HepG2 (cell line): Measurements from ENCODE around the gene EFNB1. TPM values are rescaled to one million over a fixed set of nuclear protein-coding genes. Genes with fewer than 3 reads are reported as not detected.

Experiments used
- ATAC-seq: fragments of 200-7000 bp; cut with Tn5 transposase; 3 replicates; pipeline ENCODE4 v1.9.1; 2020; ENCODE audit warnings: mild to moderate bottlenecking, moderate library complexity
- BruUV-seq: library from RNA; stranded (reverse); fragments of 400-500 nt; replicated peaks from 2 replicates; lab custom pipeline; 2021; lab: Mats Ljungman, UMichigan
- CTCF ChIA-PET: fragments of 300-600 bp; formaldehyde crosslinking; extraction: SDS; loops from one replicate; lab custom pipeline; 2021; ENCODE audit warnings: low total read pairs, inconsistent platforms, low intra/inter-chr PET ratio; lab: Yijun Ruan, JAX
- POLR2A ChIA-PET: fragments of 350-600 bp; sonication (Branson Sonifier 250); formaldehyde crosslinking; loops from one replicate; lab custom pipeline; 2020; ENCODE audit warnings: antibody characterized with exemption, inconsistent platforms; lab: Yijun Ruan, JAX
- DNase-seq: peaks from one replicate; pipeline ENCODE4 v3.0.0-alpha.2; 2015; ENCODE audit warnings: low spot score
- FAIRE-seq: peaks from 3 replicates; lab custom pipeline; 2011; peaks lifted over from hg19 to GRCh38; lab: Jason Lieb, UNC
- H2AFZ ChIP-seq: one replicate; pipeline ENCODE4 v1.6.1; 2011; ENCODE audit warnings: low read length, inconsistent platforms
- H3K27ac ChIP-seq: fragments of 300-600 bp; 3 replicates; pipeline ENCODE4 v1.8.0; 2011; ENCODE audit warnings: mixed run types, mild to moderate bottlenecking, mixed read lengths, low read length, inconsistent platforms; ENCODE audit not compliant: insufficient read depth; ENCODE audit errors: extremely low read length
- H3K27me3 ChIP-seq, 2 experiments: fragments of 200-600 bp in 1 of 2; 2 replicates in 1 of 2; 3 replicates in 1 of 2; pipeline versions ENCODE4 v1.6.0 to v1.8.0; 2011; ENCODE audit warnings: low read length in 2 of 2, mild to moderate bottlenecking in 2 of 2, moderate library complexity in 2 of 2, inconsistent platforms in 1 of 2; ENCODE audit not compliant: insufficient read depth in 2 of 2, control insufficient read depth in 1 of 2
- H3K36me3 ChIP-seq, 2 experiments: fragments of 200-600 bp in 1 of 2; replicated peaks in 1 of 2; 2 replicates in 1 of 2; 3 replicates in 1 of 2; pipeline versions ENCODE4 v1.5.1 to v1.8.0; 2011; ENCODE audit warnings: low read length in 2 of 2, inconsistent platforms in 1 of 2; ENCODE audit not compliant: insufficient read depth in 2 of 2, control insufficient read depth in 1 of 2
- H3K4me1 ChIP-seq: 2 replicates; pipeline ENCODE4 v1.5.1; 2012; ENCODE audit warnings: low read length, inconsistent platforms; ENCODE audit not compliant: insufficient read depth
- H3K4me2 ChIP-seq: 2 replicates; pipeline ENCODE4 v1.6.0; 2011; ENCODE audit warnings: low read depth, low read length, inconsistent platforms
- H3K4me3 ChIP-seq, 3 experiments: fragments of 200-600 bp in 1 of 3; sonication (generic), shearing (Covaris generic) in 1 of 3; replicated peaks in 1 of 3; 2 replicates each; pipeline ENCODE4 v1.5.1; 2011 to 2016; ENCODE audit warnings: low read length in 3 of 3, inconsistent platforms in 2 of 3, low read depth in 2 of 3, mild to moderate bottlenecking in 2 of 3, control low read depth in 1 of 3, mixed read lengths in 1 of 3; ENCODE audit not compliant: insufficient read depth in 1 of 3
- H3K79me2 ChIP-seq: one replicate; pipeline ENCODE4 v1.6.1; 2011; ENCODE audit warnings: low read length, inconsistent platforms; ENCODE audit not compliant: insufficient read depth
- H3K9ac ChIP-seq: 2 replicates; pipeline ENCODE4 v1.6.0; 2011; ENCODE audit warnings: mild to moderate bottlenecking, low read depth, low read length, inconsistent platforms; ENCODE audit not compliant: insufficient read depth
- H3K9me3 ChIP-seq: 2 replicates; pipeline ENCODE4 v1.5.1; 2012; ENCODE audit warnings: mild to moderate bottlenecking, low read length
- H4K20me1 ChIP-seq: 2 replicates; pipeline ENCODE4 v1.6.0; 2011; ENCODE audit warnings: inconsistent platforms, mild to moderate bottlenecking, low read length, moderate library complexity; ENCODE audit not compliant: insufficient read depth
- CAMTA2 ChIP-seq: sonication (generic); formaldehyde crosslinking; IDR thresholded peaks from 2 replicates; pipeline ENCODE4 v1.4.0; 2020; ENCODE audit warnings: mild to moderate bottlenecking, missing genetic modification reagents, borderline replicate concordance
- FOXO1 ChIP-seq: sonication (generic); formaldehyde crosslinking; IDR thresholded peaks from 2 replicates; pipeline ENCODE4 v1.4.0; 2020; ENCODE audit warnings: missing genetic modification reagents
- GMEB2 ChIP-seq: IDR thresholded peaks from 2 replicates; pipeline ENCODE4 v1.6.1; 2016; ENCODE audit warnings: missing biosample characterization, missing genetic modification reagents, low read depth
- MXD1 ChIP-seq: sonication (generic); formaldehyde crosslinking; IDR thresholded peaks from 2 replicates; pipeline ENCODE4 v1.4.0; 2020; ENCODE audit warnings: mild to moderate bottlenecking, missing genetic modification reagents
- PLRG1 ChIP-seq: fragments of 450-650 bp; conservative IDR thresholded peaks from 2 replicates; pipeline ENCODE4 v1.6.1; 2016
- RNF2 ChIP-seq: fragments of 450-650 bp; conservative IDR thresholded peaks from 2 replicates; pipeline ENCODE4 v1.6.1; 2016; ENCODE audit warnings: low read depth
- ZFP90 ChIP-seq: sonication (generic); formaldehyde crosslinking; IDR thresholded peaks from 2 replicates; pipeline ENCODE4 v1.8.0; 2022; ENCODE audit warnings: missing genetic modification reagents, mild to moderate bottlenecking, inconsistent platforms, borderline replicate concordance
- ZNF230 ChIP-seq: sonication (generic); formaldehyde crosslinking; IDR thresholded peaks from 2 replicates; pipeline ENCODE4 v1.4.0; 2020; ENCODE audit warnings: mild to moderate bottlenecking, missing genetic modification reagents
- ZNF33A ChIP-seq: sonication (generic); formaldehyde crosslinking; IDR thresholded peaks from 2 replicates; pipeline ENCODE4 v1.5.1; 2020; ENCODE audit warnings: missing genetic modification reagents, mild to moderate bottlenecking, moderate library complexity, borderline replicate concordance
- ZNF367 ChIP-seq: sonication (generic); formaldehyde crosslinking; IDR thresholded peaks from 2 replicates; pipeline ENCODE4 v1.4.0; 2020; ENCODE audit warnings: missing genetic modification reagents, borderline replicate concordance
- ZSCAN25 ChIP-seq: sonication (generic); formaldehyde crosslinking; IDR thresholded peaks from 2 replicates; pipeline ENCODE4 v1.8.0; 2022; ENCODE audit warnings: mild to moderate bottlenecking, missing genetic modification reagents
- WGBS: methylation state at CpG from one replicate; pipeline ENCODE4 v1.1.6; 2017; ENCODE audit warnings: low lambda C conversion rate; 5-methylcytosine and 5-hydroxymethylcytosine counted together
- in situ Hi-C: cut with HindIII; loops from 2 replicates; pipeline ENCODE4 v1.10.0; 2017; ENCODE audit warnings: low pct_unique_long_range_greater_than_20kb; ENCODE audit not compliant: extremely low pct_ligation_motif_present
- intact Hi-C: fragments of 100-400 bp; cut with micrococcal nuclease; formaldehyde crosslinking; loops from one replicate; pipeline ENCODE4 v1.10.0; 2022; ENCODE audit not compliant: unreplicated experiment
- polyA plus RNA-seq, 8 experiments: library from polyadenylated mRNA; depleted of rRNA in 3 of 8; stranded (reverse) in 7 of 8; unstranded in 1 of 8; fragments of >200 nt; fragmentation: Illumina TruSeq in 4 of 8; extraction: Trizol in 4 of 8; gene quantifications; 2 replicates each; pipeline versions ENCODE4 v1.2.1 to v1.2.3, GENCODE V29; 2011 to 2016; ENCODE audit warnings: low read depth in 4 of 8, missing spikeins in 1 of 8, mixed read lengths in 1 of 8; ENCODE audit not compliant: insufficient read depth in 1 of 8
- total RNA-seq, 5 experiments: library from RNA; depleted of rRNA; stranded (reverse); fragments of >200 nt; fragmentation: Illumina TruSeq; extraction: Trizol; gene quantifications; 2 replicates each; pipeline ENCODE4 v1.2.3, GENCODE V29; 2016; ENCODE audit warnings: low read depth in 1 of 5

Gene EFNB1
- total and polyA plus RNA-seq, 2 of the 13 experiments (the other 11 are each of a cell fraction or from before 2014, with no cell fraction given) = 4.0 to 4.1 TPM

GRCh38 chrX:68838571-68838910, 9.7 kb downstream of the EFNB1 start:
- intact Hi-C loops (no loop called here), in situ Hi-C loops (no loop called here)
- FAIRE-seq = no peak
- Histone ChIP-seq H3K9me3 (no peaks in the 10 kb centered on the region), H4K20me1 (no peaks in the 10 kb centered on the region), H3K4me1 (peaks cover 16% of the 10 kb centered on the region), H3K27ac (no peak overlapping the region), H3K27me3 (no peaks in the 10 kb centered on the region), H3K4me3 (no peak overlapping the region), H3K79me2 (no peaks in the 10 kb centered on the region), H3K36me3 (peaks cover 0 to 1% of the 10 kb centered on the region in 2 experiments; a peak in 1 of 5 replicates), H3K4me2 (no peak overlapping the region), H2AFZ (no peak overlapping the region), H3K9ac (no peak overlapping the region)
- ChIA-PET POLR2A (no interaction called here), CTCF (no interaction called here)
- no TSS peak for BruUV-seq
- no peak for DNase-seq
- no peak for ATAC-seq
- no CpG with 5 or more reads among the region's 8 CpGs for WGBS
- TF ChIP-seq ZNF33A (CRISPR knock-in tag) = no peak
- no peak for TF ChIP-seq CAMTA2 (CRISPR knock-in tag)
- no peak for TF ChIP-seq GMEB2
- no peak for TF ChIP-seq ZNF367
- TF ChIP-seq RNF2 = no peak
- no peak for TF ChIP-seq ZNF230 (CRISPR knock-in tag)
- TF ChIP-seq ZSCAN25 = no peak
- TF ChIP-seq FOXO1 (CRISPR knock-in tag) = no peak
- TF ChIP-seq MXD1 (CRISPR knock-in tag) = no peak
- TF ChIP-seq PLRG1 = no peak
- TF ChIP-seq ZFP90 (CRISPR knock-in tag) = no peak
